Stimulated activated CD8-positive, alpha-beta memory T cell treated with anti-CD3 and anti-CD28 coated beads, Interleukin-7, amount 100 ng/mL, for 24 hours (primary cell): ENCODE data around the gene C16orf78.
A peak's percentile ranks its signal among the peaks of the same experiment; 100 is the strongest.

Experiments used
- DNase-seq: peaks from one replicate; pipeline ENCODE4 v3.0.0-alpha.2; 2020; ENCODE audit warnings: low read depth

Gene C16orf78

GRCh38 chr16:49395021-49395420 lies 21.4 kb downstream of the C16orf78 start:
- DNase-seq, result no peak

GRCh38 chr16:49396206-49396720 lies 22.7 kb downstream of the C16orf78 start:
- DNase-seq, result no peak

- no peak for DNase-seq
These were observed 25.2 kb downstream of the C16orf78 start for GRCh38 chr16:49398761-49399160.

GRCh38 chr16:49399594-49400364 lies 26.2 kb downstream of the C16orf78 start:
- DNase-seq, result no peak

- no peak for DNase-seq
These were observed 27.0 kb downstream of the C16orf78 start for GRCh38 chr16:49400611-49401010.

GRCh38 chr16:49405123-49405522 lies 31.5 kb downstream of the C16orf78 start:
- no peak for DNase-seq

- DNase-seq, result no peak
These were observed 31.9 kb downstream of the C16orf78 start for GRCh38 chr16:49405530-49405929.

- peak; percentile 33 for DNase-seq
These were observed 34.4 kb downstream of the C16orf78 start for GRCh38 chr16:49407873-49408550.

GRCh38 chr16:49409121-49409520 lies 35.5 kb downstream of the C16orf78 start:
- no peak for DNase-seq

GRCh38 chr16:49410226-49410625 lies 36.6 kb downstream of the C16orf78 start:
- no peak for DNase-seq

- no peak for DNase-seq
These were observed 37.7 kb downstream of the C16orf78 start for GRCh38 chr16:49411121-49411970.

- DNase-seq, result no peak
These were observed 41.1 kb downstream of the C16orf78 start for GRCh38 chr16:49414671-49415070.

GRCh38 chr16:49415083-49415482 lies 41.5 kb downstream of the C16orf78 start:
- DNase-seq, result no peak

GRCh38 chr16:49416001-49416675 lies 42.5 kb downstream of the C16orf78 start:
- DNase-seq, result no peak

- no peak for DNase-seq
These were observed 43.8 kb downstream of the C16orf78 start for GRCh38 chr16:49417354-49417753.

- DNase-seq, result no peak
These were observed 45.4 kb downstream of the C16orf78 start for GRCh38 chr16:49419006-49419405.

- DNase-seq, result no peak
These were observed 46.3 kb downstream of the C16orf78 start for GRCh38 chr16:49419862-49420261.

- no peak for DNase-seq
These were observed 49.3 kb downstream of the C16orf78 start for GRCh38 chr16:49422896-49423295.

GRCh38 chr16:49424961-49425360 lies 51.4 kb downstream of the C16orf78 start:
- no peak for DNase-seq

- DNase-seq, result no peak
These were observed 54.2 kb downstream of the C16orf78 start for GRCh38 chr16:49427771-49428170.

GRCh38 chr16:49428808-49429207 lies 55.2 kb downstream of the C16orf78 start:
- no peak for DNase-seq

GRCh38 chr16:49431040-49431439 lies 57.4 kb downstream of the C16orf78 start:
- no peak for DNase-seq
